HG02938 (cell line): ENCODE measurements around the gene FST.

ENCODE experiments used
- ATAC-seq: cut with Tn5 transposase; IDR thresholded peaks from one replicate; pipeline ENCODE4 v1.9.1; 2021; ENCODE audit warnings: mild to moderate bottlenecking, moderate library complexity; ENCODE audit not compliant: unreplicated experiment

FST gene

DNA sequence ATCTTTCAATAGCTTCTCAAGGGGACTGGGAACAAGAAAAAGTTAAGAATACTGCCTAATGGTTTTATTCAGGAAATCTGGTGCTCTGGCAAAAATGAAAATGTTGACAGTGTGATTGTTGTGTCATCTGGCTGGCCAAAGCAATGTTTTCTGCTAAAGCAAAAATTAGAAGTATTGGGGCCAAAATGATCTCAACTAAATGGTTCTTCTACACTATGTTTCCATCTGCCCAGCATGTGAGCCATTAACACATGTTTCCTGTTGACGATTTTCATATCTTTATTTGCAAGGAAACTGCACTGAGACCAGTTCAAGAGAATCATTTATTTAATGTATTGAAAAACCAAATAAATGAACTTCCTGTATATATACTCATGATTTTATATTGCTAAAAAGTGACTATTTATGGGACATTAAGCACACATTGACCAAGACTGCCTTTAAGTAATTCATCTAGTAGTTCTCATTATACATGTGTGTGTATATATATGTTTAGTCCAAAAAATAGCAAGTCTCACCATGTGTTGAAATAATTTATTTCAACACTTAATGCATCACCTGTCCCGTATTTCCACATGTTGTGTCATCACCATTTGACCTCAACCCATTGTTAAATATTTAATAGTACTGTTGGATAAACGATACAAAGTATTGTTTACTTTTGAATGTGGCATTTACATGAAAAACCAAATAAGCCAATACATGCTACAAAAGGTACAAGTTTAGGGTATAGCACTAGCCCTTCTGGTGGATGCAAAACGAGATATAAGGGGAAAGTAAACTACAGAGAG lies 7.5 kb upstream of the FST start:
- no peak for ATAC-seq

DNA sequence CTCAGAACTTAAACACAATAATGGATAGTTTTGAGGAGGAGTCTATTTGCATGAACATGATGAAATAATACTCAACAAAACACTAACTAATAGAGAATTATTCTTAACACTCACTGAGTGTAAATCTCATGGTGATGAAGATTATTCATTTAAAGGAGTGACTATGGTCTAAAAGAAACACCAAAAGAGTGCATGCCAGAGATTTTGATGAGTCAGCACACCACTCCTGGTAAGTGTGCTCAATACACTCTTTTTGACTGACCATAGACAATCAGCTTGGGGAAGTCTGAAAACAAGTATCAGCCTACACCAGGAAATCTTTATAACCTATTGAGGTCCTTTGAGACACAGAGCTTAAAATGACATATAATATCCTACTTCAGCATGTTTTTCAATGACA lies 6.8 kb upstream of the FST start:
- ATAC-seq: no peak

DNA sequence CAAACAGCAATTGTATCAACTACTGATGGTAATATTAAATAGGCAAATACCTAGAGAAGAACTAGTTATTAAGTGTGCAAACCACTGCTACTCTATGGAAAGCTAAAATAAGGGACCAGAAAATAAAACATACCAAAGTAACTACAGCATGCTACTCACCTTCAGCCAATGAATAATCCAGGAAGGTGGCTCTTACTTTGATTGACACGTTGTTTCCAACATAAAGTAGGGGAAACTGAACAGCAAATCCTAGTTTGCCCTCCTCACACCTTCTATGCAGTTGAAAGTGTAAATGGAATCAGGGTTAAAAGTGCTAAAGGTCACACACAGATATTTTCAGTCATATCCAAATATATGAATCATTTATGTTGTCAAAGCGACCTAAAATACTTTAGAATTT lies 5.1 kb upstream of the FST start:
- no peak for ATAC-seq

DNA sequence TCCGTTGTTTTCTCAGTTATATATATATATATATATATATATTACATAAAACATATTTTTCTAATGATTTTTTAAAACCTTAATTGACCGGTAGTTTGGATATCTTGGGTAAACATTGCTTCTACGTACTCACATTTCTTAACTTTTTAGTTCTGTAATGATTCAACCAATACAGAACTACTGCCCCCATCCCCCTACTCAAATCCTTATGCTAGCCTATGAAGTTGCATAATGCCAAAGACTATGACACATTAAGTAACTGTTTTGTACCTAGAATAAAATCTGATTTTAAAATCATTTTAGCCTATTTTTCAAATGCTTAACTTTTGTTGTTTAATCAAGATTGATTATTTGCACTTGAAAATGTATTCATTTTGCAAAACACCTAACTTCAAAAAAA lies 4.4 kb upstream of the FST start:
- ATAC-seq: no peak

DNA sequence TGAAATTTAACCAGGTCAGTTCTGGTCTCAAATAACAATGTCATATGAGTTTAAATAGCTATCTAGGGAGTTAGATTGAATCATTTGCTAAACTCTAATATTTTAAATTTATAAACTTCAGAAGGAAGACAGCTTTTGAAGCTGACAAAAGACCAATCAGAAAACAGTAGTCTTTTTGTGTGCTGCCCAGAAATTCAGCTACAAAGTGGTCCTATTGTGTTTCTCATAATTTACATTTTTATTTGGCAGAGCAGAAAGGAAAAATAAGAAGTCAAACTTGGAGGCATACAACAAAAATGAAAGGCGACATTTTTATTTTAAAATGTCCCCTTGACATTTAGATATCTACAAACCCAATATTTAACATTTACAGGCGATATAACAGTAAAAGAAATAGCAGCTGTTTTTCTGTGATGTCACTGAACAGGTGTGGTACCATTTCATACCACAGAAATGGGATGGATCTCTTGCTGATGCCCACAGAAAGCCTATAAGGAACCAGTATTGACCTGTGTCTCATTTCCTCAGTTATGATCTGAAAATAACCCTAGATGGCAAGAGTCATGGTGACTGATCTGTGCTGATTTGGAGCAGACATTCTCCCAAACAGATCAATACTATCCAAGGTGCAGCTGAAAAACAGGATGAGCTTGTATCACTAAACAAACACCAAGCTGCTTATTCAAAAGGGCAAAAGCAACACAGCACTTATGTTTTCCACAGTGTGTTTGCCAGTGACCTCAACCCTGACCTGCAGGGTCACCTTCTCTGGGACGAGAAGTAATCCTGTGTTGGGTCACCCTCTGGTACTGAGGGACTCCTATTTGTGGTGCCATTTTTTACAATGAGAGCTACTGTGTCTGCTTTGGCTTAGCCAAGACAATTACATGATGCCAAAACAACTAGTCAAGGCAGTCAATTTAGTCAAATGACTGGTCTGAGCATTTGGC lies 3.6 kb upstream of the FST start:
- ATAC-seq: no peak

- no peak for ATAC-seq
Observed at GRCh38 chr5:53478411-53479044, 1.9 kb upstream of the FST start.

- no peak for ATAC-seq
Observed at GRCh38 chr5:53479045-53479589, 1.3 kb upstream of the FST start.

- ATAC-seq: no peak
Observed at GRCh38 chr5:53479590-53480415, 626 bp upstream of the FST start.

GRCh38 chr5:53481159-53481886 lies 894 bp downstream of the FST start:
- ATAC-seq: no peak

GRCh38 chr5:53481887-53482716 lies 1.7 kb downstream of the FST start:
- peak; percentile 57 for ATAC-seq

DNA sequence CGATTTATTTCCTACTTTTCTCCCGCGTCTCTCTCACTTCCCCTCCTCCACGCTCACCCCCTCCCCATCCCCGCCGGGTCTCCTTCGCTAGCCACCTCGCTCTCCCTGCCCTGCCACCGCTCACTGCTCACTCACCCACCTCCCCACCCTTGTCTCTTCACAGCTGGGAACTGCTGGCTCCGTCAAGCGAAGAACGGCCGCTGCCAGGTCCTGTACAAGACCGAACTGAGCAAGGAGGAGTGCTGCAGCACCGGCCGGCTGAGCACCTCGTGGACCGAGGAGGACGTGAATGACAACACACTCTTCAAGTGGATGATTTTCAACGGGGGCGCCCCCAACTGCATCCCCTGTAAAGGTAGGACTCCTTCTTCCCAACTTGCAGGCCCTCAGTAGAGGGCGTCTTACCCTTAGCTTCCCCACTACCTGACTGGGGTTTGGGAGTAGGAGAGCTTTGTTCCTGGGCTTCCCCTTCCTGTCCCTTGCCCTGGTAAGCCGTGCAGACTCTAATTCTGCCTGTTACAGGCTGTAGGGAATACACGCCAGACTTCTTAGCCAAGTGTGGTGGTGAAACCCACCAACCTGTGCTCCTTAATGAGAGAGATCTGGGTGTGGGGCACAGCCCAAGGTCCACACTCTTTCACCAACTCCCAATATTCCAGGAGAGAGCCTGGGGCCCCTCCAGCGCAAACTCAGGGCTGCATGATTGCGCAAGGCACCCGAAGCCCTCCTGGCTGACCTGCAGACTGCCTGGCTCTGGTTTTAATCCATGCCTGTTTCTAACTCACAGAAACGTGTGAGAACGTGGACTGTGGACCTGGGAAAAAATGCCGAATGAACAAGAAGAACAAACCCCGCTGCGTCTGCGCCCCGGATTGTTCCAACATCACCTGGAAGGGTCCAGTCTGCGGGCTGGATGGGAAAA lies 2.5 kb downstream of the FST start:
- peak; percentile 14 for ATAC-seq

- ATAC-seq: no peak
Observed at GRCh38 chr5:53487436-53487835, 7.0 kb downstream of the FST start.

DNA sequence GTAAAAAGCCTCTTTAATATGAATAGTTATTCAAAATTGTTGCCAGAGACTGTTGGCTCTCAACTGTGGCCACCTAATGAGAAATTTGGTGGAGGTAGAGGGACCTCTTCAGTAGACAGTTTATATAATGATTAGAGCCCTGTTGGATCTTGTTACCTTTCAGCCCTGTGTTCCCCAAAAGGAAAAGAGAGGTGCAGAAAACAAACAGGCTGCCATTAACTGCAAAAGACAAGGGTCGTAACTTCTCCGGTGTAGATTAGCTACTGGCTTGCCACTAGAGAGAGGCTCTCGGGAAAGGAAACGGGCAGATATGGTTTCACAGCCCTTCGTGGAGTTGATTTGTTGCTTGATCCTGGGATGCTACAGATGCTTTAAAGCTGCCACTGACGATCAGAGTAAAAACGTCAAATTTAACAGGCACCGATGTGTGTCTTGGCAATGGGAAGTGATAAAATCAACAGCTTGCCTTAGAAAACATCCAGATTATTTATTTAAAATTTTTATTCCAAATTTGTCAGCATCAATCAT lies 7.8 kb downstream of the FST start:
- no peak for ATAC-seq

DNA sequence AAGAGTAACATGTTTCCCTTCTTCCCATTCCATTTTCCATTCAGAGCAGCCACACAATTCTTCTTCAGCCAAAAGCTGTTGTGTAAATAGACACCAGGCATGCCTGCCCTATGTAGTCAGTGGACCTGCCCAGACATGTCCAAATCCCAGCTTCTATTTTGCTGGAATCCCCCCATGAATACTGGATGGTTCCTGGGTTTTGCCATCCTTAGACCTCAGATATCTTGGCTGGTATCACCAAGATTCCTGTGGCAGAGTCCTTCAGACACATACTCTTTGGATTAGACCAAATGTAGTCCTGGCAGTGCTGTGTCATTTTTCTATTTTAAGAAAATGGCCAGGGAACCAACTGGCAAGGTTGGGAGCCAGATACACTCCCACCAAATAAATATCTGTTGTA lies 10.3 kb downstream of the FST start:
- no peak for ATAC-seq

GRCh38 chr5:53501054-53501453 lies 20.6 kb downstream of the FST start:
- ATAC-seq: no peak

DNA sequence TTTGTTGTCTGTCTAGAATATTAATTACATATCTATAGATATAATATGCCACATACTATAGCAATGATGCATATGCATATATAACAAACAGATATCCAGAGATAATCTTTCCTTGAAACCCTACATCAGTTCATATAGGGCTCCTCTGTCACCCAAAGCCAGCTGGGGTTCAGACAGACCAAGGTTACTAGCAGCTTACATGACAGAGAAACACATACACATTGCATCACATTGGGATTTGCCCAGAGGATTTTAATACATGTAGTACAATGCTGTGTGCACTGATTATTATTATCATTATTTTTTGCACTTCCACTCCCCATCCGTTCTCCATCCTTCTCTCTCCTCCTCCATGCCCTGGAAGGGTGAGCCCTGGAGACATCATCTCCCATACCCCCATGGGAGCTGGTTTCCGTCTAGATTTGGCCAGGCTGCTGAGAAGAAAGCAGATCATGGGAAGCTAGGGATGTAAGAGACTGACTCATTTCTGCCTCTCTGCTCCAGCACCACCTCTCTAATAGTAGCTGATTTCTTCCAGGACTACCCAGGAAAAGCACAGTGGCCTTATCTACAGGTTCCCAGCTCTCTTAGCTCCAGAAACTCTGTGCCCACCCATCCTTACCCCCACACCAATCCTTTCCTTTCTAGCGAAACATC lies 23.3 kb downstream of the FST start:
- no peak for ATAC-seq

GRCh38 chr5:53507013-53507412 lies 26.6 kb downstream of the FST start:
- no peak for ATAC-seq
